HCT116 (cell line): Measurements from ENCODE around the gene SLC27A3. TPM values are rescaled to one million over a fixed set of nuclear protein-coding genes. Genes with fewer than 3 reads are reported as not detected.

Experiments used
- ATAC-seq: fragments of 200-7000 bp; cut with Tn5 transposase; 2 replicates; pipeline ENCODE4 v1.9.1; 2020; ENCODE audit warnings: mild to moderate bottlenecking, moderate library complexity
- BruUV-seq: library from RNA; stranded (reverse); fragments of 400-500 nt; replicated peaks from 2 replicates; lab custom pipeline; 2021; lab: Mats Ljungman, UMichigan
- CTCF ChIA-PET: fragments of 300-600 bp; sonication (Branson Sonifier 250); formaldehyde crosslinking; loops from one replicate; lab custom pipeline; 2021; ENCODE audit warnings: antibody characterized with exemption; lab: Charles Lee
- POLR2A ChIA-PET: fragments of 300-600, 350-600 bp; sonication (Branson Sonifier 250); formaldehyde crosslinking; loops from one replicate; lab custom pipeline; 2021; ENCODE audit warnings: antibody characterized with exemption; lab: Charles Lee
- RAD21 ChIA-PET, 2 experiments: fragments of 300-600 bp; sonication (Branson Sonifier 250); formaldehyde crosslinking; loops; one replicate each; lab custom pipeline; 2023; ENCODE audit warnings: low total read pairs in 2 of 2; ENCODE audit not compliant: uncharacterized antibody in 2 of 2, unreplicated experiment in 2 of 2, low non-redundant PET in 1 of 2; lab: Charles Lee
- DNase-seq: peaks from one replicate; pipeline ENCODE4 v3.0.0-alpha.2; 2010; ENCODE audit warnings: low read depth, low spot score
- H2AFZ ChIP-seq: fragments of 200-600 bp; shearing (Covaris generic), sonication (generic); 2 replicates; pipeline ENCODE4 v1.6.1; 2017; ENCODE audit warnings: low read depth, mixed run types, mixed read lengths, antibody characterized with exemption, low read length; ENCODE audit not compliant: poor library complexity, severe bottlenecking
- H3K27ac ChIP-seq: 2 replicates; pipeline ENCODE4 v1.5.1; 2012; ENCODE audit warnings: low read depth, low read length
- H3K27me3 ChIP-seq: fragments of 200-600 bp; sonication (generic); 2 replicates; pipeline ENCODE4 v1.6.1; 2016; ENCODE audit warnings: mixed run types, low read length, mixed read lengths; ENCODE audit not compliant: insufficient read depth
- H3K36me3 ChIP-seq, 2 experiments: fragments of 200-500 bp in 1 of 2; fragments of 200-600 bp in 1 of 2; sonication (Bioruptor generic) in 1 of 2; sonication (generic) in 1 of 2; 2 replicates each; pipeline versions ENCODE4 v1.5.1 to v1.6.1; 2014 to 2016; ENCODE audit warnings: low read length in 2 of 2, inconsistent platforms in 1 of 2, mixed read lengths in 1 of 2, mixed run types in 1 of 2; ENCODE audit not compliant: insufficient read depth in 2 of 2, control insufficient read depth in 1 of 2
- H3K4me1 ChIP-seq, 2 experiments: fragments of 200-600 bp in 1 of 2; sonication (generic) in 1 of 2; 2 replicates each; pipeline versions ENCODE4 v1.5.1 to v1.6.1; 2012 to 2017; ENCODE audit warnings: low read length in 2 of 2, inconsistent platforms in 1 of 2, mild to moderate bottlenecking in 1 of 2, mixed read lengths in 1 of 2, mixed run types in 1 of 2, moderate library complexity in 1 of 2; ENCODE audit not compliant: insufficient read depth in 2 of 2, control insufficient read depth in 1 of 2
- H3K4me2 ChIP-seq: fragments of 200-600 bp; sonication (generic); 2 replicates; pipeline ENCODE4 v1.6.1; 2017; ENCODE audit warnings: mixed run types, low read length, mixed read lengths
- H3K4me3 ChIP-seq, 2 experiments: fragments of 200-600 bp in 1 of 2; sonication (generic) in 1 of 2; replicated peaks in 1 of 2; 2 replicates each; pipeline ENCODE4 v1.5.1; 2011 to 2016; ENCODE audit warnings: low read length in 2 of 2, control low read depth in 1 of 2, low read depth in 1 of 2, mild to moderate bottlenecking in 1 of 2, mixed read lengths in 1 of 2, mixed run types in 1 of 2
- H3K79me2 ChIP-seq: fragments of 200-600 bp; sonication (generic); 2 replicates; pipeline ENCODE4 v1.6.1; 2017; ENCODE audit warnings: mild to moderate bottlenecking, mixed run types, low read length, moderate library complexity, mixed read lengths; ENCODE audit not compliant: insufficient read depth
- H3K9ac ChIP-seq: fragments of 200-600 bp; sonication (generic); 2 replicates; pipeline ENCODE4 v1.6.1; 2016; ENCODE audit warnings: low read length, mixed read lengths
- H3K9me2 ChIP-seq: fragments of 200-600 bp; sonication (generic), shearing (Covaris generic); 2 replicates; pipeline ENCODE4 v1.6.1; 2017; ENCODE audit warnings: mixed run types, mild to moderate bottlenecking, moderate library complexity; ENCODE audit not compliant: insufficient read depth
- H3K9me3 ChIP-seq, 2 experiments: fragments of 200-500 bp in 1 of 2; fragments of 200-600 bp in 1 of 2; sonication (Bioruptor generic) in 1 of 2; sonication (generic) in 1 of 2; 2 replicates each; pipeline ENCODE4 v1.6.1; 2014 to 2017; ENCODE audit warnings: low read length in 2 of 2, mixed read lengths in 2 of 2, inconsistent platforms in 1 of 2, low read depth in 1 of 2, mild to moderate bottlenecking in 1 of 2, mixed run types in 1 of 2, moderate library complexity in 1 of 2; ENCODE audit not compliant: control insufficient read depth in 1 of 2, insufficient read depth in 1 of 2
- H4K20me1 ChIP-seq: fragments of 200-600 bp; sonication (generic), shearing (Covaris generic); 2 replicates; pipeline ENCODE4 v1.6.1; 2017; ENCODE audit warnings: mixed run types, mild to moderate bottlenecking, moderate library complexity; ENCODE audit not compliant: insufficient read depth
- ATF3 ChIP-seq: IDR thresholded peaks from 2 replicates; pipeline ENCODE4 v1.6.1; 2012
- CBX3 ChIP-seq: IDR thresholded peaks from 2 replicates; pipeline ENCODE4 v1.6.1; 2012; ENCODE audit warnings: low read depth
- CEBPB ChIP-seq: IDR thresholded peaks from 2 replicates; pipeline ENCODE4 v1.6.1; 2012; ENCODE audit warnings: low read depth
- CTCF ChIP-seq, 3 experiments: fragments of 200-600 bp in 1 of 3; sonication (generic) in 1 of 3; IDR thresholded peaks in 2 of 3; conservative IDR thresholded peaks in 1 of 3; 2 replicates each; pipeline ENCODE4 v1.5.1; 2012 to 2017; ENCODE audit warnings: low read depth in 2 of 3, low read length in 2 of 3, antibody characterized with exemption in 1 of 3, borderline replicate concordance in 1 of 3, control low read depth in 1 of 3, mild to moderate bottlenecking in 1 of 3, mixed read lengths in 1 of 3, mixed run types in 1 of 3, moderate library complexity in 1 of 3; ENCODE audit not compliant: insufficient read depth in 1 of 3
- EGR1 ChIP-seq: IDR thresholded peaks from 2 replicates; pipeline ENCODE4 v1.6.1; 2012; ENCODE audit warnings: low read depth
- EZH2 ChIP-seq: fragments of 200-600 bp; sonication (generic); IDR thresholded peaks from 2 replicates; pipeline ENCODE4 v1.6.1; 2017; ENCODE audit warnings: antibody characterized with exemption, mixed run types
- EZH2phosphoT487 ChIP-seq: fragments of 200-600 bp; IDR thresholded peaks from 2 replicates; pipeline ENCODE4 v1.6.1; 2018; ENCODE audit warnings: antibody characterized with exemption, borderline replicate concordance
- FOSL1 ChIP-seq: IDR thresholded peaks from 2 replicates; pipeline ENCODE4 v1.6.1; 2012; ENCODE audit warnings: low read depth
- JUND ChIP-seq: IDR thresholded peaks from 2 replicates; pipeline ENCODE4 v1.6.1; 2012
- MAX ChIP-seq: IDR thresholded peaks from 2 replicates; pipeline ENCODE4 v1.6.1; 2012
- POLR2A ChIP-seq: IDR thresholded peaks from 2 replicates; pipeline ENCODE4 v1.7.0; 2011; ENCODE audit warnings: borderline replicate concordance; ENCODE audit not compliant: insufficient read depth, insufficient read length; ENCODE audit errors: extremely low read depth
- POLR2AphosphoS5 ChIP-seq: IDR thresholded peaks from 2 replicates; pipeline ENCODE4 v1.6.1; 2011; ENCODE audit warnings: mild to moderate bottlenecking, low read depth, low read length, moderate library complexity
- SP1 ChIP-seq: IDR thresholded peaks from 2 replicates; pipeline ENCODE4 v1.6.1; 2012; ENCODE audit warnings: low read depth
- SRF ChIP-seq: IDR thresholded peaks from 2 replicates; pipeline ENCODE4 v1.6.1; 2012; ENCODE audit warnings: low read depth
- TCF7L2 ChIP-seq: IDR thresholded peaks from 2 replicates; pipeline ENCODE4 v1.7.0; 2011; ENCODE audit warnings: borderline replicate concordance, inconsistent platforms; ENCODE audit not compliant: insufficient read depth, insufficient read length; ENCODE audit errors: extremely low read depth
- ZBTB33 ChIP-seq: IDR thresholded peaks from 2 replicates; pipeline ENCODE4 v1.6.1; 2011; ENCODE audit warnings: mild to moderate bottlenecking, low read length, moderate library complexity; ENCODE audit not compliant: insufficient replicate concordance; ENCODE audit errors: extremely low read depth
- intact Hi-C: fragments of 100-400 bp; cut with micrococcal nuclease; formaldehyde crosslinking; loops from 2 replicates; pipeline ENCODE4 v1.10.0; 2022
- total RNA-seq: library from RNA; stranded (reverse); gene quantifications from one replicate; pipeline ENCODE4 v1.2.1, GENCODE V29; 2021; ENCODE audit not compliant: unreplicated experiment

SLC27A3 gene
- total RNA-seq, 1 experiment from 2014 or later: 14.3 TPM

- no peaks in the 10 kb centered on the region for H3K9me2 ChIP-seq
- no peak overlapping the region for H3K27ac ChIP-seq
- no peaks in the 10 kb centered on the region for H3K27me3 ChIP-seq
- TF ChIP-seq EGR1 (no peak), SP1 (no peak), CBX3 (no peak), SRF (no peak), JUND (no peak), ZBTB33 (no peak), FOSL1 (no peak), ATF3 (no peak), EZH2phosphoT487 (no peak), POLR2AphosphoS5 (no peak), MAX (no peak), CEBPB (no peak), TCF7L2 (no peak), POLR2A (no peak), CTCF (IDR thresholded peaks at IDR 0.05 in 2 of 3, conservative IDR thresholded peaks at IDR 0.05 in 1 of 3; ENCODE audit: borderline replicate concordance in 1 of 3, insufficient read depth in 1 of 3, low read depth in 2 of 3, low read length in 2 of 3) (no peak), EZH2 (no peak)
- TF ChIP-seq, all 23 proteins: peak for 0
- no peaks in the 10 kb centered on the region for H4K20me1 ChIP-seq
- no peak overlapping the region for H3K9ac ChIP-seq
- CTCF ChIA-PET: no interaction called here
- peaks cover 41 to 43% of the 10 kb centered on the region in 2 experiments; a peak in 3 of 4 replicates for H3K36me3 ChIP-seq
- H3K4me2 ChIP-seq: no peak overlapping the region
- H3K4me3 ChIP-seq: no peak overlapping the region
- no peaks in the 10 kb centered on the region for H3K4me1 ChIP-seq
- DNase-seq (no peak), ATAC-seq (no peak)
- POLR2A ChIA-PET: no interaction called here
- H3K79me2 ChIP-seq: no peaks in the 10 kb centered on the region
- intact Hi-C loops: loop anchor here (1.0 to 2.0 kb wide), 4 partner anchors 72 to 396 kb away; no protein-coding TSS in a partner anchor
- RAD21 ChIA-PET: no interaction called here
- BruUV-seq: no TSS peak
- no peak overlapping the region for H2AFZ ChIP-seq
- no peaks in the 10 kb centered on the region for H3K9me3 ChIP-seq
Observed at GRCh38 chr1:153748903-153749302, 26.3 kb upstream of the SLC27A3 start.
